ENCODE data around the gene MICAL1.

MICAL1 gene, protein sequence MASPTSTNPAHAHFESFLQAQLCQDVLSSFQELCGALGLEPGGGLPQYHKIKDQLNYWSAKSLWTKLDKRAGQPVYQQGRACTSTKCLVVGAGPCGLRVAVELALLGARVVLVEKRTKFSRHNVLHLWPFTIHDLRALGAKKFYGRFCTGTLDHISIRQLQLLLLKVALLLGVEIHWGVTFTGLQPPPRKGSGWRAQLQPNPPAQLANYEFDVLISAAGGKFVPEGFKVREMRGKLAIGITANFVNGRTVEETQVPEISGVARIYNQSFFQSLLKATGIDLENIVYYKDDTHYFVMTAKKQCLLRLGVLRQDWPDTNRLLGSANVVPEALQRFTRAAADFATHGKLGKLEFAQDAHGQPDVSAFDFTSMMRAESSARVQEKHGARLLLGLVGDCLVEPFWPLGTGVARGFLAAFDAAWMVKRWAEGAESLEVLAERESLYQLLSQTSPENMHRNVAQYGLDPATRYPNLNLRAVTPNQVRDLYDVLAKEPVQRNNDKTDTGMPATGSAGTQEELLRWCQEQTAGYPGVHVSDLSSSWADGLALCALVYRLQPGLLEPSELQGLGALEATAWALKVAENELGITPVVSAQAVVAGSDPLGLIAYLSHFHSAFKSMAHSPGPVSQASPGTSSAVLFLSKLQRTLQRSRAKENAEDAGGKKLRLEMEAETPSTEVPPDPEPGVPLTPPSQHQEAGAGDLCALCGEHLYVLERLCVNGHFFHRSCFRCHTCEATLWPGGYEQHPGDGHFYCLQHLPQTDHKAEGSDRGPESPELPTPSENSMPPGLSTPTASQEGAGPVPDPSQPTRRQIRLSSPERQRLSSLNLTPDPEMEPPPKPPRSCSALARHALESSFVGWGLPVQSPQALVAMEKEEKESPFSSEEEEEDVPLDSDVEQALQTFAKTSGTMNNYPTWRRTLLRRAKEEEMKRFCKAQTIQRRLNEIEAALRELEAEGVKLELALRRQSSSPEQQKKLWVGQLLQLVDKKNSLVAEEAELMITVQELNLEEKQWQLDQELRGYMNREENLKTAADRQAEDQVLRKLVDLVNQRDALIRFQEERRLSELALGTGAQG

DNA sequence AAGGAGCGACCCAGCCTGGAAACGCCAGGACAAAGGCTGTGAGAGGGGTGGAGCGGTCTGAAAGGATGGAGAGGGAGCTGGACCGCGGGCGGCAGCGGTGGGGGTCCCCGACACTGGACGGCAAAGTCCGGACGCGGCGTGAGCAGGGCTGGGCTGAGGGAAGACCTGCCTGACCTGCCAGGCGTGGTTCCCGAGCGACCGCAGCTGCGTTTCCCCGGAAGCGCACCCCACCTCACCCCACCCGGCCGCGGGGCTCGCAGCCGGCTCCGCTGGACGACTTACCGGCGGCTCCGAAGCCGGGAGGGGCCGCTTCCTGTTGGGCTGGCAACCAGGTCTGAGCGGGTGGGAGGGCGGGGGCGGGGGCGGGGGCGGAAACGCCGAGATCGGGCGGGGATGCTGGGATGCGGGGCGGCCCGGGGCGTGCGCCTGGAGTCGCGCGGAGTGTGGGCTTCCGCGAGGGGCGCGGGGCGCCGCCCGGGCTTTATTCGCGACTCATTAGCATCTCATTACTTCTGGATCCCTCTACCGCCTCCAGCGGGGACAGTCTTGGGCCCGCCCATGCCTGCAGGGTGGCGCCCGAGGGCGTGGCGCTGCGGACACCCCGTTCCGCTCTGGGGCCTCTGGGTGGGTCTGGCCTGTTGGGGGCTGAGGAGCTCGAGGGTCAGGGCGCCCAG is at the start of gene MICAL1:
TSS of gene MICAL1 (minus strand) at position 336 of the 674 bp plus-strand sequence. CDS start 1,576 bp downstream, outside the sequence.
- peak; percentile 81 for DNase-seq

DNA sequence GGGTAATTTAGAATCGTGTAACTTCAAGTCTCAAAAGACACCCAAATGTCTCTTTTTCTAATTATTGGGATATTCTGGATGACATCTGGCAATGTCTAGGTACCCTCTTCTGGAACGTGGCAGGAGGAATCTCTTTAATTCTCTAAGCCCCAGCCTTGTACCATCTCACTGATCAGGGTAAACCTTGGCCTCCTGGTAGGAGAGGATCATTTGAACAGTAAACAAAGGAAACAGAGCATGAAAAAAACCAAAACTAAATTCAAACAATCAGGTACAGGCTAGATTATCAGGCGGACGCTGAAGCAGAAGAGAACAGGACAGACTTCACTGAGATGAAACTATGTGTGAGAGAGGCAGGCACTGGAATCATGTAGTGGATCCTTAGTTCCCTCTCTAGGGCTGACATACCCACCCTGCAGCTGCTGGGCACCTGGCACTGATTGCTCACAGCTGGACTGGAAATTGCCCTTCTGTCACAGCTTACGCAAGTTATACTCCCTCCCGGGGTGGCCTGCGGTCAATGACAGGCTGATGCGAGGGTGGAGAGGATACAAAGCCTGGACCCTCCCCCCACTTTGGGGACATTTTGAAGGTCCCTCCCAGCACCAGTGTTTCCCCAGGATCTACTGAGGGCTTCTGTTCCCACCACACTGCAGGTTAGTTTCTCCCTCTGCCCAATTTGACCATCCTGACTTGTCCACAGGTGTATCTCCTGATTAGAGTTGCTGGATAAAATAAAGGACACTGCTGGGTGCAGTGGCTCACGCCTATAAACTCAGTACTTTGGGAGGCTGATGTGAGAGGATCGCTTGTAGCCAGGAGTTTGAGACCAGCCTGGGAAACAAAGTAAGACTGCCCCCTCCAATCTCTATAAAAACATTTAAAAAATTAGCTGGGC is 48.0 kb upstream of the MICAL1 start:
- peak; percentile 79 for DNase-seq

DNA sequence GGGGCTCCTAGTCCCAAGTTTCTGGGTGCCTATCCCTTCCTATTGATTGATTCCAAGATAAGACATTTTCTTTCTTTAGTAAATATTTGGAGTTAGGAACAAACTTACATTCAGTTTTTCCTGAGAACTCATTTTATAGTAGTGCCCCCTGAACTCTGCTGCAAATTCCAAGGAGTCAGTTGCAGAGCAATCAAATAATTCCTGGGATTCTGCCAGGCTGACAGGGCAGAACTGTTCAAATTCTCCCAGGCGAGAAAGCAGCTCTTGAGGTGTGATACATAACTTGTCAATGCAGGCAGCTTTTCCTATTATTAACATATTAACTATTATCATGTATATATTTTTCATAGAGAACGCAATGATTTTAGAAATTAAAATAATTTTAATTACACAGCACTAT is 43.4 kb upstream of the MICAL1 start:
- no peak for DNase-seq

DNA sequence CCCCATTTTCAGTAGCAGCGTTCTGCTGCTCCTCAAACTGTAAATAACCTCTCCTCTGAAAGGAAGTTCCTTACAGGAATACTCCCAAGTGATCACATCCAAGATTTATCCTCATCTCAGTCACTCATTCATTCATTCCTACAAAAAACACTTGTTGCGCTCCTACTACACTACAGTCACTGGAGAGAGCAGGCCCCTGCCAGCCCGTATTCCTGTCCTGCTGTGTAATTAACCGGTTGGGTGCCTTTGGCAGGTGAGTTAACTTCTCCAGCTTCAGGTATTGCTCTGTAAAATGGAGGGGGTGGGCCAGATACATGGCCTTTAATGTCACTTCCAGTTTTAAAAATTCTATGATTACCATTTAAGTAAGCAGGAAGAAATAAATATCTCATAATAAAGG is 42.5 kb upstream of the MICAL1 start:
- DNase-seq: no peak

DNA sequence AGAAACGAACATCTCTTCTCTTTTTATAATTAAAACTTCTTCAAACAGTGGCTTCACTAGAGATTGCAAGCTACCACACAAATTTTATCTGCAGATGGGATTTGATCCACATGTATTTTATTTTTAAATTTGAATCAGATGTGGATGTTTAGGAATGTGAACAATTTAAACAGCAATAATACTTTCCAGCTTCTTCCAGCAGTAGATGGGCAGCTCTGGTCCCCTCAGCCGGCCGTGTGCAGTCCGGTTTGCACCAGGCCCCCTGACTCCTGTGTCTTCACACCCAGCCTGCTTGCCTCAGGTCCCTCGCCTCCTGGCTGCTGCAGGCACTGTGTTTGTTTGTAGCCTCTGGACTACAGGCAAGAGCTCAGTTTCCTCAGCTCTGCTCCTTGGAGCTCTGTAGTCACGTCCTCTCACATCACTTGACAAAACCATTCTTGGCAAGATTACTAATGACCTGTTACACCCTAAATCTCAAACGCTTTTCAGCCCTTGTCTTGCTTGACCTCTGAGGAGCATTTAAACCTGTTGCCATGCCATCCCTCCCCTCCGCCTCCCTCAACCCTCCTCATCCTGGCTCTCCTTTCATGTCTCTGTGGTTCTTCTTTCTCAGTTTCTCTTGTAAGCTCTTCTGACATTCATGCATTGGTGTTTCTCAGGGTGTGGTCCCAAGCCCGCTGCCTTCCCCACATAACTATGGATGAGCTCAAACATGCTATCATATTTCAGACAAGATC is 40.6 kb upstream of the MICAL1 start:
- DNase-seq: no peak

DNA sequence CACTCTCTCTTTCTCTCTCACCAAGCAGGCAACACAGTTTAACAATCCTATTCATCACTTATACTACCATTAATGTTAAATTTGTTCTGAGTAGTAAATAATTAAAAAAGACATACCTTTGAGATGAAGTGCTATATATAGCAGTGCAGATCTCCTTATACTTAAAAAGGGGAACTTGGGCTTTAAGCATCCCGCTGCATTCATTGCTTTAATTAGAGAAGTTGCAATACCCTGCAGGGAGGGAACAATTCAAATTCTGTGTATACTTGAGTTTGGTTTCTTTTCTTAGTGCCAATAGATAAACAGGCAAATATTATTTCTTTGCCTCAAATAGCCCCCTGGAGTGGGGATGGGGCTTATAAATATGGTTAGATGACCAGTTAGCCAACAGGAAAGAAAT is 38.3 kb upstream of the MICAL1 start:
- peak; percentile 72 for DNase-seq

DNA sequence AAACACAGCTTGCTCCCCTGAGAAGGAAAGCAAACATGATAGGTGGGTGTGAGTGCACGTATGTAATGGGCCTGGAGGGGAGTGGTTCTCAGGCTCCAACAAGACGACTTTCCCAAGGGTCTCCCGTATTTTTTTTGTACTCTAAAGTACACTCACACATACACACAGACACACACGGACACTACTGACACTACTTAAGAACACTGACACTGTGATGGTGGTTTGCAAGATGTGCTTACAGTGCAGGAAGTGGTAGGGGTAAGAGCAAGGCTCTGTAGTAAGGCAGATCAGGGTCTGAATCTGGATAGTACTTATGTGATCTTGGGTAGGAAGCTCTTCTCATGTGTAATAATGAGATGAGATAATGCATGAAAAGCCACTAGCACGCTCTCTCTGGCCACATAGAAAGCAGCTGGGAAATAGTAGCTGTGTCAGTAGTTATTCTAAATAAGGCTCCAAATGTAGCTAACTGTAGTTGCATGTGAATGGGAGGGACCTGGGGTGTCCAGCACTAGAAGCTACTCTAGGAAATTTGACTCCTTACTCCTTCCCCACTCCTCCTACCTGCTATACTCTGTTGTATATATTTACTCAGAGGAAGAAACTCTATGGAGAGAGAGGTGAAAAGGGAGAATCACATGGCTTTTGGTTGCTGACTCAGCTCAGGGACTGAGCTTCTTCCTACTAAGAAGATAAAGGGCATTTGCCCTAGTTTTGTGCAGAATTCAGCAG is 35.8 kb upstream of the MICAL1 start:
- no peak for DNase-seq

DNA sequence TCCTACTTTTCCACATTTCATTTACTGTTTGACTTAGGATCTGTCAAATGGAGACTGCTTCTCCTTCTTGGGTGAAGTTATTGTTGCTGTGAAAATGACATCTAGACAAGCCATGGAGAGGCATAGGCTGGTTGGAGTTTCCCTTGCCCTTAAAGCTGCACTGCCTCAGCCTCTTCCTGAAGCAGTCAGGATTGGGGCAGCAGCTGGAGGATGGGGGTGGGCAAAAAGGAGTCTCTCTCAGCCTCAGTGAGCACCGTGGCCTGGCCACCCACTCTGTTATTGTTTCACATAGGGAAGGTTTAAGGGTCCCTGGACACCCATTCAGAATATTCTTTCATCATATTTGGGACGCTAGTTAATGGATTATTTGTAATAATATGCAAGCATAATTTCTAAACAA is 35.1 kb upstream of the MICAL1 start:
- no peak for DNase-seq

DNA sequence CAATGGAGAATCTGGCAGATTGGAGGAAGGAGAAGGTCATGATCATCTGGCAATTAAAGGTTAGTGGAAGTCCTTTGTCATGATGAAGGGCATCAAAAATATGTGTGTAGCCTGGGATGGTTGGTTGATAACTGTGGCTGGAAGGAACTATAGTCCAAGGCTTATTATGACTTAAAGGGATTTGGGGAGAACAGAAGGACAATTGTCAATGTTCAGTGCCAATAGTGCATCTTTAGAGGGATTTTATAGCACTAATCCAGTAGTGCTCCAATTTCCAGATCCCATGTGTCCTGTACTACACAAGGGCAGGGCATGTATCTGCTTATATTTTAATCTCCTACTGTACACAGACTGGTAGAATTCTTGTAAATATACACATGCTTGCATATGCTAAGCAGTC is 32.4 kb upstream of the MICAL1 start:
- DNase-seq: no peak

DNA sequence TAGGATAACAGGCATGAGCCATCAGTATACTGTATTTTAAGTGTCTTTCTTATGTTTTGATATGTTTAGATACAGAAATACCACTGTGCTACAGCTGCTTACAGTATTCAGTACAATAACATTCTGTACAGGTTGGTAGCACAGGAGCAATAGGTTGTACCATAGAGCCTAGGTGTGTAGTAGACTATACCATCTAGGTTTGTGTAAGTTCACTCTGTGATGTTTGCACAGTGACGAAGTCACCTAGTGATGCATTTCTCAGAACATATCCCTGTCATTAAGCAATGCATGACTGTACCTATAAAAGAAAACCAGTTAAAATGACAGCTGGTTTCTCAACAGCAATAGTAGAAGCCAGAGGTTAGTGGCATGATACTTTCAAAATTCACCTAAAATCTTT is 30.5 kb upstream of the MICAL1 start:
- no peak for DNase-seq

DNA sequence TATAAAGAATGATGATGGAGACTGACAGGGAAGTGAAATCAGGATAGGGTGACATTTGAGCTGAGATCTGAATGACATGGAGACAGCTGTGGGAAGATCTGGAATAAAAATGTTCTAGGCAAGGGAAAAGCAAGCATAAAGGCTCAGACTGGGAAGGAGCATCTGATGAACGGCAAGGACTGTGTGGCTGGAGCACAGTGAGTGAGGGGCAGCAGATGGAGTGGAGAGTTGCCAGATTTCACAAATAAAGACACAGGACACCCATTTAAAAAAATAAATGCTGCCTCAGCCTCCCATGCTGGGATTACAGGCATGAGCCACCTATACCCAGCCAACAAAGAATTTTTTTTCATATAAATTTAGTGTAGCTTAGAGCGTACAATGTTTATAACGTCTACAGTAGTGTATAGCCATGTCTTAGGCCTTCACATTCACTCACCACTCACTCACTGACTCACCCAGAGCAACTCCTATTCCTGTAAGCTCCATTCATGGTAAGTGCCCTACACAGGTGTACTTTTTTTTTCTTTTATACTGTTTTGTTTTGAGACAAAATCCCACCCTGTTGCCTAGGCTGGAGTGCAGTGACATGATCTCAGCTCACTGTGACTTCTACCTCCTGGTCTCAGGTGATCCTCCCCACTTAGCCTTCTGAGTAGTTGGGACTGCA is 29.8 kb upstream of the MICAL1 start:
- no peak for DNase-seq

DNA sequence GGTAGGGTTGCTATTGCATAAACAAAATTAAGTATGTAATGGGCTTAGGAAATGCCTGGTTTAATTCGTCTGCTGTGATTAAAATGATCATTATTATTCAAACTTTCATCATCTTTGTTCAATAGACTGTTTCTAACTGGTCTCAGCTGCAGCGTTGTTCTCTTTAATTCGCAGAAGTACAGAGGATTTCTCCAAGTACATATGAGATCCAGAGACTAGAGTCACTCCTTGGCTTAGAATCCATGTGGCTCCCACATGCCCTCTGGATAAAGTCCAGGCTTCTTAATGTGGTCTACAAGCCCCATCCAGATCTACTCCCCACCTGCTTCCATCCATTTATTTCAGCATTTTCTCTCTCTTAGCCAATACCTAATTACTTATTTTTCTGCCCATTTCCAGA is 28.6 kb upstream of the MICAL1 start:
- DNase-seq: no peak

DNA sequence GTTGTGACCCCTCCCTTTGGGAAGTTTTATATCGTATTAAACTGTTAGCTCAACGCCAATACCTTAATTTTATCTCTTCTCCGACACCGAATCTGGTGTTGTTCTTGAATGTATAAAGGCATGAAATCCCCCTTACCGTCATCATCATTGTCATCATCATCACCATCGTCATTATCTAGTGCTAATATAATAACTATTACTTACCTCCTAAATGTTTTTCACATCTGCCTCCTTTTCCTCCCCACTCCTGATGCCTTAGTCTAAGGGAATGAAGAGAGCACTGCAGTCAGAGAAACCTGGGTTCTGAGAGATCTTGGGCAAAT is 28.1 kb upstream of the MICAL1 start:
- no peak for DNase-seq

DNA sequence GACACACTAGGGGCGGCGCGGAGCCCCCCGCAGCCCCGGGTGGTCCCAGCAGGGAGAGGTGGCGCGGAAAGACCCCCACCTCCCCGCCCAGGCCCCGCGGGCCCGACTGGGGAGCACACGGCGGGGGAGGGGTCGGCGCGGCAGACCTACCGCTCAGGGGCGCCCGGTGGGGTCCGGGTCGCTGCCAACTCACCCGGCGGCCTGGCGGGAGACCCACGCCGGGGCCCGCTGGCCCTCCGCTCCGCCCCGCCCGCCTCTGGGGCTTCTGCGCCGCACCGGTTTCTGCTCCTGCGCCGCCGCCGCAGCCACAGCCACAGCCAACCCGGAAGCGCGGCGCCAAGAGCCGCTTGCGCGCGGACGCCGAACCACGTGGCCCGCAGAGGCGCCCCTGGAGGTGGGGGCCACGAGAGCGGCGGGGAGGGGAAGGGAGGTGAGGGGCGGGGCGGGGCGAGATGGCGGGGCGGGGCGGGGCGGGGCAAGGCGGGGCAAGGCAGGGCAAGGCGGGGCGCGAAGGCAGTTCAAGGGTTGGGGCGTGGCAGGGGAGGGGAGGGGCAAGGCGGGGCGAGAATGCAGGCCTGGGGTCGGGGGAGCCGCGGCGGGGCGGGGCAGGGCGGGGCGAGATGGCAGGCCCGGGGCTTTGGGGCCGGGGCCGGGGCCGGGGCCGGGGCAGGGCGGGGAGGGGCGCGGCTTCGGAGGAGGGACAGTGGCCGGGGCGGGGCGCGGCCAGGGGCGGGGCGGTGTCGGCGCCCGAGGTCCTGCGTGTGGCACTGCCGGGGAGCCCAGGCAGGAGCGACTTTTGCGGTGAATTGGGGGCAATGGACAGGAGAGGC is 27.5 kb upstream of the MICAL1 start, which contains the start of gene ZBTB24:
TSS of gene ZBTB24 (minus strand) at position 315 of the 830 bp plus-strand sequence. CDS start 1,193 bp downstream, outside the sequence.
- peak; percentile 76 for DNase-seq

DNA sequence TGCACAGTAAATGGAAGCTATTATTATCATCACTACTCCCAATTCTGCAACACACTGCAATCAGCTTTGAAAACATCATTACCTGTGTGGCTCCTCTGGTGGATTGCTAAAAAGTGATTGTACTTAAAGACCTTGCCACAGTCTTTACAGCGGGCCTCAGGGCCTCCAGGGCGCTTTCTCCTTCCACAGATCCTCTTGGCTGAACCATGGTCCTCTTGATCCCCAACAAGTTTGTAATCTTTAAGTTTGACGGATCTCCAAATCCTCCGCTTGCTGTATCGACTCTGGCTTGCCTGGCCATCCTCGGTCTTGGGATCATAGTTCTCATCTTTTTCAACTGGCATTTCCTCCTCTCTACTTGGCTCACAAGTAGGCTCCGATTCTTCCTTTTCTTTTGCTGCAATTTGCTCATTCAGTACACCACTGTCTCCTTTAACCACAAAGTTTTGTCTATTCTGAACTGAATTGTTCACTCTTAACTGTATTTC is 25.5 kb upstream of the MICAL1 start:
- DNase-seq: no peak

DNA sequence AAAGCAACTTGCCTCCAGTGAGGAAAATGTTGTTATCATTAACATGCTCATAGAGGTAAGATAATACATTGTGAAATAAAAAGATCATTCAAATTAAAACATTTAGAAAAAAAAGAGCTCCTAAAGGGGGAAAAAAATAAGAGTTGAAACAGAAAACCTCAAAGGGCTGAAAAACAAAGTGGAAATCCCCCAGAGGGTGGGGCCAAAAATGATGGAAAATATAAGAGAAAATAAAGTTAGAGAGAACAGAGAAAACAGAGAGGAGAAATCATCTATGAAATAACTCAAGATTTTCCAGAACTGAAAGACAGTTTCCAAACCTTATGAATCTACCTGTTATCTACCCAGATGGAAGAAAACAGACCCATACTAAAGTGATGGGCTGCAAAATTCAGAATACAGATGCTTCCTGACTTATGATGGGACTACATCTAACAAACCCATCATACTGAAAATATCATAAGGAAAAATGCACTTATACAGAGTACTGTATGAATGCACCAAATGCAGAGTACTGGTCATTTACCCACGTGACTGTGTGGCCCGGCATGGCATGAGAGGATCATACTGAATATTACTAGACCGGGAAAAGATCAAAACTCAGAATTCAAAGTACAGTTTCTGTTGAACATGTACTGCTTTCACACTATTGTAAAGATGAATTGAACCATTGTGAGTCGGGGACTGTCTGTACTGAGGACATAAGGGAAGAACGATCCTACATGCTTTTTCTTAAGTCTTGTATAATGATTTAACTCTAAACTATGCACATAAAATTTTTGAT is 23.5 kb upstream of the MICAL1 start:
- DNase-seq: no peak

DNA sequence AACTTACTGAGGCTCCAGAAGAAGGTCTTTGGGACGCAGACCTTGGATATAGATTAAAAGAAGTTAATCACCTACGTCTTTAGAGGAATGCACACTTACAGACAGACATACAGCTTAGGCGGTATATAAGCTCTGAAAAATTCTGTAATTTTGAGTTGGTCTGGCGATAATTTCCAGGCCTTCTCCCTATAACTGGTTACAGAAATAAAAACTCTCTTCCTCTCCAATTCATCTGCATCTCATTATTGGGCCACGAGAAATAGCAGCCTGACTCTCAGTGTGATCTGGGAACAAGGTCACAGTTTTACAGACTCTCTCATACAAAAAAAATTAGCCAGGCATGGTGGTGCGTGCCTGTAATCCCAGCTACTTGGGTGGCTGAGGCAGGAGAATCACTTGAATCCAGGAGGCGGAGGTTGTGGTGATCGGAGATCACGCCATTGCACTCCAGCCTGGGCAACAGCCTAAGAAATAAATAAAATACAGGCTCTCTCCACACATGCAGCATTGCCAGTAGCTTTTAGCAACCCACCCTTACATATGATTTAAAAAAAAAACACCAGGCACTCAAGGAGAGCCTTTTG is 22.7 kb upstream of the MICAL1 start:
- DNase-seq: no peak

DNA sequence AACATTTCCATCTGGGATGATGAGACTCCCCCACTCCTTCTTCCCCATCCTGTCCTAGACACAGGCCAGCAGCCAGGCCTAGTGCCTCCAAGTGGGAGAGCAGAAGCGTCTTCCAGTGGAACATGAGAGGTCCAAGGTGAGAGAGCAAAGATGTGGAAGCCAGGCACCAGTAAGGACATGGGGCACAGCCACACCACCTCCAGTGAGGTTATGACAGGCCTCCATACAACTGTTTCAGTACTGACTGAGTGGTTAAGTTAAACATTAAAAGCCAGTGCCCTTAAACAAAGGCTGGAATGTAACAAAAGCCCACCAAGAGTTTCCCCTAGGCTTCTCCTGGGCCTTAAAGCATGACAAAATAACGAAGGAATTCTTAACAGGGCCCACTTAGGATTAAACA is 22.2 kb upstream of the MICAL1 start:
- DNase-seq: no peak
